22Rv1 (cell line): ENCODE data around the gene ARID1B.

Source experiments
- CTCF ChIP-seq: fragments of 450-650 bp; IDR thresholded peaks from 2 replicates; pipeline ENCODE4 v1.5.1; 2017; ENCODE audit warnings: mild to moderate bottlenecking
- ZFX ChIP-seq: fragments of 450-650 bp; IDR thresholded peaks from 2 replicates; pipeline ENCODE4 v1.6.1; 2017; ENCODE audit warnings: antibody characterized with exemption, borderline replicate concordance

GRCh38 chr6:156869980-156870398 lies 92.8 kb downstream of the ARID1B start:
- TF ChIP-seq CTCF (no peak), ZFX (no peak)
